ENCODE measurements around the gene LGSN. TPM values are rescaled to one million over a fixed set of nuclear protein-coding genes. Genes with fewer than 3 reads are reported as not detected.

LGSN gene
- total and polyA plus RNA-seq, 2 experiments from 2014 or later, result 0.15 to 0.45 TPM

GRCh38 chr6:63269470-63269869 is 50.3 kb downstream of the LGSN start:
- Mint-ChIP-seq H3K27me3 (ENCODE audit: insufficient read depth, low read depth, poor library complexity) (no peaks in the 10 kb centered on the region), H3K4me3 (no peak overlapping the region), H3K36me3 (ENCODE audit: low read depth) (0 out of 3 replicates have a peak, but pooled peaks cover 1% of the 10 kb centered on the region), H3K9me3 (peaks cover 24% of the 10 kb centered on the region), H3K27ac (no peak overlapping the region), H3K4me1 (peaks cover 3% of the 10 kb centered on the region; the same call in 1 of the 3 replicates)
- DNase-seq (ENCODE audit: low spot score) (no peak), ATAC-seq (no peak)
- no peaks in the 10 kb centered on the region for H3F3A ChIP-seq (replicated peaks; ENCODE audit: low read depth)
- H3K9me2 ChIP-seq (ENCODE audit: insufficient read depth), result no peaks in the 10 kb centered on the region
- no peak for TF ChIP-seq EZH2 (IDR thresholded peaks at IDR 0.05; ENCODE audit: low read depth, unreplicated experiment)
- TF ChIP-seq, protein P1, sequence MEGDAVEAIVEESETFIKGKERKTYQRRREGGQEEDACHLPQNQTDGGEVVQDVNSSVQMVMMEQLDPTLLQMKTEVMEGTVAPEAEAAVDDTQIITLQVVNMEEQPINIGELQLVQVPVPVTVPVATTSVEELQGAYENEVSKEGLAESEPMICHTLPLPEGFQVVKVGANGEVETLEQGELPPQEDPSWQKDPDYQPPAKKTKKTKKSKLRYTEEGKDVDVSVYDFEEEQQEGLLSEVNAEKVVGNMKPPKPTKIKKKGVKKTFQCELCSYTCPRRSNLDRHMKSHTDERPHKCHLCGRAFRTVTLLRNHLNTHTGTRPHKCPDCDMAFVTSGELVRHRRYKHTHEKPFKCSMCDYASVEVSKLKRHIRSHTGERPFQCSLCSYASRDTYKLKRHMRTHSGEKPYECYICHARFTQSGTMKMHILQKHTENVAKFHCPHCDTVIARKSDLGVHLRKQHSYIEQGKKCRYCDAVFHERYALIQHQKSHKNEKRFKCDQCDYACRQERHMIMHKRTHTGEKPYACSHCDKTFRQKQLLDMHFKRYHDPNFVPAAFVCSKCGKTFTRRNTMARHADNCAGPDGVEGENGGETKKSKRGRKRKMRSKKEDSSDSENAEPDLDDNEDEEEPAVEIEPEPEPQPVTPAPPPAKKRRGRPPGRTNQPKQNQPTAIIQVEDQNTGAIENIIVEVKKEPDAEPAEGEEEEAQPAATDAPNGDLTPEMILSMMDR (conservative IDR thresholded peaks at IDR 0.05; ENCODE audit: low read depth in 2 of 2), result peak in 1 of 2 experiments; percentile 21; a peak in 1 of 4 replicates
- no peak overlapping the region for H3K4me3 ChIP-seq
- no peaks in the 10 kb centered on the region for H3K27me3 ChIP-seq (ENCODE audit: insufficient read depth)
- H4K20me1 ChIP-seq (replicated peaks; ENCODE audit: insufficient read depth), result no peaks in the 10 kb centered on the region
- no peaks in the 10 kb centered on the region for H3K4me1 ChIP-seq (ENCODE audit: insufficient read depth)
- no peak overlapping the region for H3K27ac ChIP-seq (ENCODE audit: low read depth)
- no peak overlapping the region for H2AFZ ChIP-seq
- H3K4me2 ChIP-seq, result no peak overlapping the region
- no peaks in the 10 kb centered on the region for H3K79me2 ChIP-seq (replicated peaks; ENCODE audit: insufficient read depth)
- H3K36me3 ChIP-seq (ENCODE audit: insufficient read depth), result no peaks in the 10 kb centered on the region

DNA sequence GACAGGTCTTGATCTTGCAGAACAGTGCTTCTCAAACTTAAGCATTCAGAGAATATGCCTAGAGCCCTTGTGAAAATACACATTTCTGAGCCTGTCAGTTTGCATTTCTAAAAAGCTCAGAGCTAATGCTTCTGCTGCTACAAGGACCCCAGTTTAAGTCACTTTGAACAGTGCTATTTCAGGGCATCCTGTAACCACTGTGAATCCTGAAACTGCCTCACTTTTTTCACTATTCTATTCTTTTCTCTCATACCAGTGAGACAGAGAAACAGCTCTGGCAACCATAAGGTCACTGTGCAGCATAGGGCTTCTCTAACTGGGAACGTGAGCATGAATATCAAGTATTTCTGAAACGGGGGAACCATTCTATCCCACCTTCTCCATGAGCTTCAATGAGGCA is 51.2 kb downstream of the LGSN start:
- H3K36me3 Mint-ChIP-seq (ENCODE audit: low read depth), result no peaks in the 10 kb centered on the region
- peaks cover 6% of the 10 kb centered on the region; the same call in 2 of the 3 replicates for H3K4me1 Mint-ChIP-seq
- no peaks in the 10 kb centered on the region for H3K79me2 ChIP-seq (replicated peaks; ENCODE audit: insufficient read depth)
- H3K4me2 ChIP-seq, result no peak overlapping the region
- H3K27me3 Mint-ChIP-seq (ENCODE audit: insufficient read depth, low read depth, poor library complexity), result no peaks in the 10 kb centered on the region
- H3K27ac Mint-ChIP-seq, result no peak overlapping the region
- H3K9me2 ChIP-seq (ENCODE audit: insufficient read depth), result no peaks in the 10 kb centered on the region
- H4K20me1 ChIP-seq (replicated peaks; ENCODE audit: insufficient read depth), result no peaks in the 10 kb centered on the region
- H3K4me3 ChIP-seq, result no peak overlapping the region
- no peak overlapping the region for H2AFZ ChIP-seq
- no peak for ATAC-seq
- no peak overlapping the region for H3K4me3 Mint-ChIP-seq
- no peaks in the 10 kb centered on the region for H3K36me3 ChIP-seq (ENCODE audit: insufficient read depth)
- H3K27ac ChIP-seq (ENCODE audit: low read depth), result no peak overlapping the region
- H3F3A ChIP-seq (replicated peaks; ENCODE audit: low read depth), result no peaks in the 10 kb centered on the region
- no peaks in the 10 kb centered on the region for H3K4me1 ChIP-seq (ENCODE audit: insufficient read depth)
- H3K9me3 Mint-ChIP-seq, result peaks cover 21% of the 10 kb centered on the region; the same call in 2 of the 3 replicates
- DNase-seq (ENCODE audit: low spot score), result no peak
- H3K27me3 ChIP-seq (ENCODE audit: insufficient read depth), result no peaks in the 10 kb centered on the region
- no peak for TF ChIP-seq ZNF331 (CRISPR knock-in tag; IDR thresholded peaks at IDR 0.05; ENCODE audit: low read depth)
- TF ChIP-seq, protein P1 (conservative IDR thresholded peaks at IDR 0.05; ENCODE audit: low read depth in 2 of 2), result no peak
- no peak for TF ChIP-seq JUNB (IDR thresholded peaks at IDR 0.05; ENCODE audit: unreplicated experiment)
- TF ChIP-seq ZNF114 (CRISPR knock-in tag; IDR thresholded peaks at IDR 0.05), result no peak
- TF ChIP-seq NANOG (IDR thresholded peaks at IDR 0.05; ENCODE audit: borderline replicate concordance), result no peak
- no peak for TF ChIP-seq POLR2AphosphoS5 (IDR thresholded peaks at IDR 0.05; ENCODE audit: low read depth)
- TF ChIP-seq REST (IDR thresholded peaks at IDR 0.05; ENCODE audit: unreplicated experiment), result no peak
- TF ChIP-seq EZH2phosphoT487 (IDR thresholded peaks at IDR 0.05; ENCODE audit: unreplicated experiment), result no peak
- no peak for TF ChIP-seq CREB1 (CRISPR knock-in tag; IDR thresholded peaks at IDR 0.05; ENCODE audit: low read depth)
- TF ChIP-seq STAT1 (IDR thresholded peaks at IDR 0.05; ENCODE audit: unreplicated experiment), result no peak
- TF ChIP-seq EZH2 (IDR thresholded peaks at IDR 0.05; ENCODE audit: low read depth, unreplicated experiment), result no peak

Data from GM23338 (cell line).